Measurements from ENCODE around the gene TRAF2. TPM values are rescaled to one million over a fixed set of nuclear protein-coding genes. Genes with fewer than 3 reads are reported as not detected.

The TRAF2 gene
- total and polyA plus RNA-seq, 2 donors (not counting 3 experiments of a cell fraction or from before 2014, with no cell fraction given): 10.9 to 23.1 TPM

GRCh38 chr9:136960938-136961275 is 74.6 kb downstream of the TRAF2 start:
- Histone ChIP-seq H3K4me3 (replicated peaks in 1 of 3; ENCODE audit: insufficient read depth in 1 of 3, low read depth in 1 of 3, low read length in 3 of 3) (no peak overlapping the region), H3K9ac (replicated peaks; ENCODE audit: extremely low read depth, insufficient read depth, low read length) (no peak overlapping the region), H3K27me3 (ENCODE audit: control insufficient read depth in 2 of 2, insufficient read depth in 2 of 2, low read length in 2 of 2) (no peaks in the 10 kb centered on the region), H3K9me1 (replicated peaks; ENCODE audit: control insufficient read depth, extremely low read depth, insufficient read depth, low read length) (no peaks in the 10 kb centered on the region), H2AFZ (ENCODE audit: low read depth, low read length) (no peak overlapping the region), H3K4me1 (ENCODE audit: control insufficient read depth, extremely low read depth, insufficient read depth, low read length) (no peaks in the 10 kb centered on the region), H4K20me1 (replicated peaks; ENCODE audit: control insufficient read depth, extremely low read depth, insufficient read depth, low read length) (no peaks in the 10 kb centered on the region), H3K9me3 (replicated peaks; ENCODE audit: control insufficient read depth, insufficient read depth, low read length) (no peaks in the 10 kb centered on the region), H3K4me2 (ENCODE audit: insufficient read depth, low read length) (no peak overlapping the region), H3K27ac (ENCODE audit: insufficient read depth, low read depth, low read length) (no peak overlapping the region), H3K79me2 (ENCODE audit: control insufficient read depth, insufficient read depth, low read length) (no peaks in the 10 kb centered on the region), H3K36me3 (ENCODE audit: control insufficient read depth in 2 of 2, extremely low read depth in 1 of 2, insufficient read depth in 2 of 2, low read length in 2 of 2) (no peaks in the 10 kb centered on the region)
- BruUV-seq (replicated peaks): no TSS peak
- TF ChIP-seq MYC (IDR thresholded peaks at IDR 0.05; ENCODE audit: low read depth, low read length) (no peak), CTCF (IDR thresholded peaks at IDR 0.05; ENCODE audit: extremely low read depth in 1 of 2, insufficient read depth in 1 of 2, low read depth in 1 of 2, low read length in 2 of 2) (no peak), EZH2 (IDR thresholded peaks at IDR 0.05; ENCODE audit: borderline replicate concordance, low read depth, low read length, severe bottlenecking) (no peak), MAX (IDR thresholded peaks at IDR 0.05; ENCODE audit: insufficient read depth, insufficient read length) (no peak), GATA2 (IDR thresholded peaks at IDR 0.05; ENCODE audit: insufficient read depth, insufficient read length, low read depth, low read length) (no peak), JUN (IDR thresholded peaks at IDR 0.05; ENCODE audit: borderline replicate concordance, insufficient read depth, insufficient read length, low read depth) (no peak), POLR2A (IDR thresholded peaks at IDR 0.05; ENCODE audit: low read depth, low read length) (no peak), FOS (IDR thresholded peaks at IDR 0.05; ENCODE audit: borderline replicate concordance, insufficient read depth, low read length) (no peak), POLR2AphosphoS5 (IDR thresholded peaks at IDR 0.05; ENCODE audit: insufficient read depth, low read depth, low read length) (no peak)
- dilution Hi-C loops (cut with MboI; ENCODE audit: extremely low pct_ligation_motif_present, low sequenced_read_pairs) (no loop called here), intact Hi-C loops (cut with micrococcal nuclease) (no loop called here)
- FAIRE-seq: no peak
- POLR2A ChIA-PET: no interaction called here
- DNase-seq (ENCODE audit: low read depth, low spot score): no peak
- CTCF ChIA-PET: no interaction called here
